ENCODE measurements around the gene TUFM. TPM values are rescaled to one million over a fixed set of nuclear protein-coding genes. Genes with fewer than 3 reads are reported as not detected.
A peak's percentile ranks its signal among the peaks of the same experiment; 100 is the strongest.

TUFM gene
- total RNA-seq, 1 donor from 2014 or later = 91.1 TPM

GRCh38 chr16:28843766-28844165, 2.4 kb downstream of the TUFM start:
- H3K27me3 Mint-ChIP-seq (ENCODE audit: low read depth) = no peaks in the 10 kb centered on the region
- peaks cover 8% of the 10 kb centered on the region for H3K36me3 Mint-ChIP-seq (ENCODE audit: low read depth)

GRCh38 chr16:28842696-28843095, 3.5 kb downstream of the TUFM start:
- H3K36me3 Mint-ChIP-seq (ENCODE audit: low read depth) = peaks cover 16% of the 10 kb centered on the region
- no peak overlapping the region for H3K4me3 Mint-ChIP-seq (ENCODE audit: unreplicated experiment)
- H3K4me1 Mint-ChIP-seq (ENCODE audit: low read depth) = peaks cover 26% of the 10 kb centered on the region
- no peaks in the 10 kb centered on the region for H3K27me3 Mint-ChIP-seq (ENCODE audit: low read depth)
- TF ChIP-seq CTCF (IDR thresholded peaks at IDR 0.05) = no peak
- H3K27ac Mint-ChIP-seq (ENCODE audit: unreplicated experiment) = peak overlapping the region; percentile 29
- no peaks in the 10 kb centered on the region for H3K9me3 Mint-ChIP-seq (ENCODE audit: low read depth)
- DNase-seq (ENCODE audit: low spot score) = no peak

More at GRCh38 chr16:28843766-28844165, 2.4 kb downstream of the TUFM start:
- H3K9me3 Mint-ChIP-seq (ENCODE audit: low read depth) = no peaks in the 10 kb centered on the region
- no peak for DNase-seq (ENCODE audit: low spot score)
- no peak for TF ChIP-seq CTCF (IDR thresholded peaks at IDR 0.05)
- no peak overlapping the region for H3K4me3 Mint-ChIP-seq (ENCODE audit: unreplicated experiment)
- H3K27ac Mint-ChIP-seq (ENCODE audit: unreplicated experiment) = no peak overlapping the region
- H3K4me1 Mint-ChIP-seq (ENCODE audit: low read depth) = peaks cover 26% of the 10 kb centered on the region

GRCh38 chr16:28839899-28840298, 6.2 kb downstream of the TUFM start:
- TF ChIP-seq CTCF (IDR thresholded peaks at IDR 0.05) = no peak
- H3K27ac Mint-ChIP-seq (ENCODE audit: unreplicated experiment) = peak overlapping the region; percentile 71
- H3K4me1 Mint-ChIP-seq (ENCODE audit: low read depth) = peaks cover 5% of the 10 kb centered on the region
- no peak overlapping the region for H3K4me3 Mint-ChIP-seq (ENCODE audit: unreplicated experiment)
- H3K9me3 Mint-ChIP-seq (ENCODE audit: low read depth) = no peaks in the 10 kb centered on the region
- no peaks in the 10 kb centered on the region for H3K27me3 Mint-ChIP-seq (ENCODE audit: low read depth)
- no peak for DNase-seq (ENCODE audit: low spot score)
- peaks cover 23% of the 10 kb centered on the region for H3K36me3 Mint-ChIP-seq (ENCODE audit: low read depth)

DNA sequence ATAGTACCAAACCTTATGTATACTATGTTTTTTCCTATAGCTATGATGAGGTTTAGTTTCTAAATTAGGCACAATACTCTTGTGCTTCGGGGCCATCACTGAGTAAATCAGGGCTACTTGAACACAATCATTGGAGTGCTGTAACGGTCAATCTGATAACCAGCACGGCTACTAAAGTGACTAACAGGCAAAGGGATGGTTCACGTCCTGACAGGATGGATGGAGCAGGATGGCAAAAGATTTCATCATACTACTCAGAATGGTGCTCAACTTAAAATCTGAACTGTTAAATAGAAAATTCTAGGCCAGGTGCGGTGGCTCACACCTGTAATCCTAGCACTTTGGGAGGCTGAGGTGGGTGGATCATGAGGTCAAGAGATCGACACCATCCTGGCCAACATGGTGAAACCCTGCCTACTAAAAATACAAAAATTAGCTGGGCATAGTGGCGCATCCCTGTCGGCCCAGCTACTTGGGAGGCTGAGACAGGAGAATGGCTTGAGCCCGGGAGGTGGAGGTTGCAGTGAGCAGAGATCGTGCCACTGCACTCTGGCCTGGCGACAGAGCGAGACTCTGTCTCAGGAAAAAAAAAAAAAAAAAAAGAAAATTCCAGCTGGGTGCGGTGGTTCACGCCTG, 7.0 kb downstream of the TUFM start:
- no peak overlapping the region for H3K4me3 Mint-ChIP-seq (ENCODE audit: unreplicated experiment)
- peak overlapping the region; percentile 63 for H3K27ac Mint-ChIP-seq (ENCODE audit: unreplicated experiment)
- H3K4me1 Mint-ChIP-seq (ENCODE audit: low read depth) = no peaks in the 10 kb centered on the region

DNA sequence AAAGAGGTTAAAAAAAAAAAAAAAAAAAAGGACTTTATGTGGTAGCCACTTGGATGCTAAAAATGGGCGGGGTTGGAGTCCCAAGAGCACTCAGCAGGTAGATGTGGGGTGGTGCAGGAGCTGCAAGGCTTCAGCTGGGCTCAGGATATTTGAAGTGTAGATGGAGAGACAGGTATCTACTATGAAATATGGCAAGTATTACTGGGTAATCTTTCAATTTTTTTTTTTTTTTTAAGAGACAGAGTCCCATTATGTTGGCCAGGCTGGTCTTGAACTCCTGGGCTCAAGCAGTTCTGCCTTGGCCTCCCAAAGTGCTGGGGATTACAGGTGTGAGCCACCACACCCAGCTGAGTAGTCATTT, 7.6 kb downstream of the TUFM start:
- peaks cover 32% of the 10 kb centered on the region for H3K36me3 Mint-ChIP-seq (ENCODE audit: low read depth)
- TF ChIP-seq CTCF (IDR thresholded peaks at IDR 0.05) = no peak

More for the DNA sequence above, 7.0 kb downstream of the TUFM start:
- no peaks in the 10 kb centered on the region for H3K9me3 Mint-ChIP-seq (ENCODE audit: low read depth)
- TF ChIP-seq CTCF (IDR thresholded peaks at IDR 0.05) = no peak
- H3K36me3 Mint-ChIP-seq (ENCODE audit: low read depth) = peaks cover 28% of the 10 kb centered on the region
- no peak for DNase-seq (ENCODE audit: low spot score)
- no peaks in the 10 kb centered on the region for H3K27me3 Mint-ChIP-seq (ENCODE audit: low read depth)

More for the DNA sequence above, 7.6 kb downstream of the TUFM start:
- Mint-ChIP-seq H3K9me3 (ENCODE audit: low read depth) (no peaks in the 10 kb centered on the region), H3K4me3 (ENCODE audit: unreplicated experiment) (no peak overlapping the region), H3K27me3 (ENCODE audit: low read depth) (no peaks in the 10 kb centered on the region), H3K4me1 (ENCODE audit: low read depth) (no peaks in the 10 kb centered on the region), H3K27ac (ENCODE audit: unreplicated experiment) (peak overlapping the region; percentile 51)
- DNase-seq (ENCODE audit: low spot score) = no peak
